Measurements from ENCODE around the gene TET3. TPM values are rescaled to one million over a fixed set of nuclear protein-coding genes. Genes with fewer than 3 reads are reported as not detected.

Gene TET3
- polyA plus RNA-seq, 3 donors = 0.79 to 18.6 (median 1.4) TPM

DNA sequence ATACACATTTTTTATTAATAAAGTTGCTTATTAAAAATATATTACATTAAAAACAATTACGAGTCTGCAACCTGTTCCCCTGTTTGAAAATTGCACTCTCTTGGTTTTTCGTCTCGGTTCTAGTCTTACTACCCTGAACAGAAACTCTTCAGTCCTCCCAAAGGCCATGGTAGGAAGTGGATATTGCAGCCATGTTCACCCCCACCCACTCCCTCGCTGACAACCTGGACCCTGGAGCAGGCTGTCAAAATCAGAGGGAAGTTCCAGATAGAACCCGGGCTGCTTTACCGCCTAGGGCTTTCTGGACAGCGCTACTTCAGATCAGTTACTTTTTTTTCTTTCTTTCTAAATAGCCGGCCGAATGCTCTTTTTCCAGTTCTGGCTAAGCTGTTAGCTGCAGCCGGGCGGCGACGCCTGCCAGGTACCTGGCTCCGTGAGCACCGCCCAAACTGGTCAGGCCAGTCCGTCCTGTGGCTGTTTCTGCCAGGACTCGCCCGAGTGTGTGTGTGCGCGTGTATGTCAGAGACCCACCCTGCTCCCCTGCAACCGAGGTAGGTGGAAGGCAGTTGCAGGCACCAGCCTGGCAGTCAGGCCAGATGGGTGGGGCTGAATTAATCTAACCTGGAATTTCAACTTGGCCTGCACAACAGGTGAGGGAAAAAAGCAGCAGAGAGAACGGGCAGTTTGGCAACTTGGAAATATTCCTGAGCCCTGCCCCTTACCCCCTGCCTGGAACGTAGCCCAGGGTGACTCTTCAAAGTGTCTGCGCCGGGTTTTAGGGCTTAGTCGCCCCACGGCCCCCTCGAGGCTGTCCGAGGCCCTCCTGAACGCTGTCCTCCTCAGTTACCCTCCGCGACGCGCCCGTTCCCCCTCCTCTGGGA is 1.1 kb upstream of the TET3 start:
- H4K20me1 ChIP-seq (ENCODE audit: insufficient read depth, low read length) = peaks cover 28% of the 10 kb centered on the region
- H3K4me1 ChIP-seq (ENCODE audit: control insufficient read depth in 1 of 2, insufficient read depth in 2 of 2, low read length in 2 of 2) = peaks cover 75 to 89% of the 10 kb centered on the region in 2 donors
- peaks cover 41% of the 10 kb centered on the region for H3K79me2 ChIP-seq (ENCODE audit: insufficient read depth, low read length)
- Mint-ChIP-seq H3K36me3 (peaks cover 18 to 29% of the 10 kb centered on the region in 2 donors), H3K27ac (peak overlapping the region; percentile 35 to 82 (median 77)), H3K9me3 (peaks cover 0 to 3% (median 0%) of the 10 kb centered on the region in 7 donors), H3K4me3 (peak overlapping the region; percentile 84 to 93), H3K27me3 (ENCODE audit: low read depth in 3 of 3) (peaks cover 0 to 3% (median 0%) of the 10 kb centered on the region in 3 donors), H3K4me1 (peaks cover 82% of the 10 kb centered on the region)
- peak overlapping the region; percentile 63 for H3K9ac ChIP-seq (ENCODE audit: insufficient read depth, low read length, poor library complexity, severe bottlenecking)
- peak overlapping the region; percentile 2 to 73 for H3K27ac ChIP-seq (ENCODE audit: low read depth in 1 of 2, low read length in 2 of 2)
- TF ChIP-seq, protein P1, sequence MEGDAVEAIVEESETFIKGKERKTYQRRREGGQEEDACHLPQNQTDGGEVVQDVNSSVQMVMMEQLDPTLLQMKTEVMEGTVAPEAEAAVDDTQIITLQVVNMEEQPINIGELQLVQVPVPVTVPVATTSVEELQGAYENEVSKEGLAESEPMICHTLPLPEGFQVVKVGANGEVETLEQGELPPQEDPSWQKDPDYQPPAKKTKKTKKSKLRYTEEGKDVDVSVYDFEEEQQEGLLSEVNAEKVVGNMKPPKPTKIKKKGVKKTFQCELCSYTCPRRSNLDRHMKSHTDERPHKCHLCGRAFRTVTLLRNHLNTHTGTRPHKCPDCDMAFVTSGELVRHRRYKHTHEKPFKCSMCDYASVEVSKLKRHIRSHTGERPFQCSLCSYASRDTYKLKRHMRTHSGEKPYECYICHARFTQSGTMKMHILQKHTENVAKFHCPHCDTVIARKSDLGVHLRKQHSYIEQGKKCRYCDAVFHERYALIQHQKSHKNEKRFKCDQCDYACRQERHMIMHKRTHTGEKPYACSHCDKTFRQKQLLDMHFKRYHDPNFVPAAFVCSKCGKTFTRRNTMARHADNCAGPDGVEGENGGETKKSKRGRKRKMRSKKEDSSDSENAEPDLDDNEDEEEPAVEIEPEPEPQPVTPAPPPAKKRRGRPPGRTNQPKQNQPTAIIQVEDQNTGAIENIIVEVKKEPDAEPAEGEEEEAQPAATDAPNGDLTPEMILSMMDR (IDR thresholded peaks at IDR 0.05) = no peak
- peaks cover 4 to 17% of the 10 kb centered on the region in 2 donors for H3K36me3 ChIP-seq (replicated peaks in 1 of 2; ENCODE audit: control insufficient read depth in 1 of 2, insufficient read depth in 2 of 2, low read length in 2 of 2)
- DNase-seq = peak in 2 of 3 donors; percentile 37 to 51
- H2AFZ ChIP-seq (ENCODE audit: insufficient read depth, low read depth, low read length, poor library complexity, severe bottlenecking) = peak overlapping the region; percentile 74
- 2% methylated on average over 32 of the region's 35 CpGs for WGBS (ENCODE audit: insufficient coverage)
- H3K4me2 ChIP-seq (replicated peaks; ENCODE audit: extremely low read depth, low read length, poor library complexity, severe bottlenecking) = peak overlapping the region; percentile 95
- no peaks in the 10 kb centered on the region for H3K27me3 ChIP-seq (ENCODE audit: control insufficient read depth in 2 of 2, insufficient read depth in 2 of 2, low read length in 2 of 2)
- H3K4me3 ChIP-seq (replicated peaks in 1 of 3; ENCODE audit: low read depth in 2 of 3, low read length in 3 of 3) = peak overlapping the region; percentile 40 to 81 (median 61)
- no peaks in the 10 kb centered on the region for H3K9me3 ChIP-seq (replicated peaks in 1 of 2; ENCODE audit: control insufficient read depth in 1 of 2, insufficient read depth in 1 of 2, low read length in 2 of 2)
- intact Hi-C loops (cut with micrococcal nuclease) = loop anchor here (5.0 to 10.0 kb wide), 4 partner anchors 36 to 159 kb away; partner anchors contain the start of genes DGUOK (in 1 of the 2) and STAMBP (in 1 of the 2)

DNA sequence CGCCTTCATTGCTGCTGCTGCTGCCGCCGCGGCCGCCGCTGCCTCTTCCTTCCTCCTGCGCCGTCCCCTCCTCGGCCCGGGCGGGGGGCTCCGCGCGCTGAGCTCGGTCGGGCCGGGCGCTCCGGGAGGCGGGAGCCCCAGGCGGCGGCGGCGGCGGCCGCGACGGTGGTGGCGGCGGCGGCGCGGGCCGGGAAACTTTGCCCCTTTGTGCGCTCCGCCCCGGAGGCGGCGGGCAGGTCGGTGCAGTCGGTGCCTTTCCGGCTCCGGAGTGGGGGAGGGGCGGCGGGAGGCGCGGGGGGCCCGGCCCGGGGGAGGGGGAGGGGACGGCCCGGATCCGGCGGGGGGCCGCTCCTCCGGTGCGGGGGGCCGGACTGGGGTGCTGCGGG is 205 bp downstream of the TET3 start:
- H2AFZ ChIP-seq (ENCODE audit: insufficient read depth, low read depth, low read length, poor library complexity, severe bottlenecking) = no peak overlapping the region
- WGBS (ENCODE audit: insufficient coverage) = 0% methylated on average over 27 of the region's 58 CpGs
- Mint-ChIP-seq H3K9me3 (peaks cover 0 to 3% (median 0%) of the 10 kb centered on the region in 7 donors), H3K27ac (no peak overlapping the region), H3K27me3 (ENCODE audit: low read depth in 3 of 3) (peaks cover 0 to 3% (median 0%) of the 10 kb centered on the region in 3 donors), H3K4me1 (peaks cover 82% of the 10 kb centered on the region), H3K4me3 (peak overlapping the region in 1 of 2 donors; percentile 31), H3K36me3 (peaks cover 28 to 42% of the 10 kb centered on the region in 2 donors)
- H3K4me1 ChIP-seq (ENCODE audit: control insufficient read depth in 1 of 2, insufficient read depth in 2 of 2, low read length in 2 of 2) = peaks cover 75 to 89% of the 10 kb centered on the region in 2 donors
- DNase-seq = no peak
- H3K4me3 ChIP-seq (replicated peaks in 1 of 3; ENCODE audit: low read depth in 2 of 3, low read length in 3 of 3) = peak overlapping the region in 1 of 3 experiments; percentile 81
- H3K79me2 ChIP-seq (ENCODE audit: insufficient read depth, low read length) = peaks cover 54% of the 10 kb centered on the region
- TF ChIP-seq, protein P1 (IDR thresholded peaks at IDR 0.05) = no peak
- peaks cover 42% of the 10 kb centered on the region for H4K20me1 ChIP-seq (ENCODE audit: insufficient read depth, low read length)
- no peaks in the 10 kb centered on the region for H3K9me3 ChIP-seq (replicated peaks in 1 of 2; ENCODE audit: control insufficient read depth in 1 of 2, insufficient read depth in 1 of 2, low read length in 2 of 2)
- H3K27ac ChIP-seq (ENCODE audit: low read depth in 1 of 2, low read length in 2 of 2) = no peak overlapping the region
- intact Hi-C loops (cut with micrococcal nuclease) = loop anchor here (5.0 to 10.0 kb wide), 6 partner anchors 33 to 160 kb away; partner anchors contain the start of genes DGUOK (in 1 of the 2) and STAMBP (in 1 of the 2)
- no peaks in the 10 kb centered on the region for H3K27me3 ChIP-seq (ENCODE audit: control insufficient read depth in 2 of 2, insufficient read depth in 2 of 2, low read length in 2 of 2)
- peak overlapping the region; percentile 95 for H3K4me2 ChIP-seq (replicated peaks; ENCODE audit: extremely low read depth, low read length, poor library complexity, severe bottlenecking)
- H3K36me3 ChIP-seq (replicated peaks in 1 of 2; ENCODE audit: control insufficient read depth in 1 of 2, insufficient read depth in 2 of 2, low read length in 2 of 2) = peaks cover 11 to 31% of the 10 kb centered on the region in 2 donors
- H3K9ac ChIP-seq (ENCODE audit: insufficient read depth, low read length, poor library complexity, severe bottlenecking) = peak overlapping the region; percentile 63
